ENCODE results near the gene USP36.

DNA sequence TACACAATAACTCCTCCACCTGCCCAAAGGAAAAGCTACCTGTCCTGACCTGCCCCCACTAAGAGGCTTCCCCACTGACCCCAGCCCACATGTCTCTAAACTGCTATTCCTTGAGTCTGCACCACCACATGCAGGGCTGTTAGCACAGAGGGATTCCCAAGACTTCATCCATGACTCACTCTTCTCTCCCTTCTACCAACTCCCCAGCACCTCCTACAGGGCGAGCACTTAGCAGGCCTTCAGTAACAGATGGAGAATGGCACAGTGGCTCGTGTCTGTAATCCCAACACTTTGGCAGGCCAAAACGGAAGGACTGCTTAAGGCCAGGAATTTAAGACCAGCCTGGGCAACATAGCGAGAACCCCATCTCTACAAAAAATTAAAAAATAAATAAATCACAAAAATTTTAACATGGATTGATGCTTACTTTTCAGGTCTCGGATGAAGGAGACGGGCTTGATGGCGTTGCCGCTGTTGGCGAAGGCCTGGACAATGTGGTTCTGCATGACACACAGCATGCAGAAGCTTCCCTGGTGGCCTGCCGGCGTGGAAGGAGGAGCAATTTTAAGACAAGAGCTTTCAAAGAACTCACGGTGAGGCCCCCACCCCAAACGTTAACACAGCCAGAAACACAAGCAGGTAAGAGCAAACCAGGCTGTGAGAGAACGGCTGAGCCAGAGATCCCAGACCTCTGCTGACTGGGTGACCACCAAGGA lies 12.0 kb downstream of the USP36 start:
- TF ChIP-seq CTCF (IDR thresholded peaks at IDR 0.05; ENCODE audit: low read depth, low read length, missing input control) (no peak), JUND (IDR thresholded peaks at IDR 0.05) (no peak), EGR1 (IDR thresholded peaks at IDR 0.05; ENCODE audit: low read depth in 2 of 2) (no peak), MAX (IDR thresholded peaks at IDR 0.05) (no peak), GABPA (IDR thresholded peaks at IDR 0.05 in 1 of 2, conservative IDR thresholded peaks at IDR 0.05 in 1 of 2) (no peak), ZBTB33 (IDR thresholded peaks at IDR 0.05) (no peak), RXRA (IDR thresholded peaks at IDR 0.05) (no peak)
- TF ChIP-seq, protein P1, sequence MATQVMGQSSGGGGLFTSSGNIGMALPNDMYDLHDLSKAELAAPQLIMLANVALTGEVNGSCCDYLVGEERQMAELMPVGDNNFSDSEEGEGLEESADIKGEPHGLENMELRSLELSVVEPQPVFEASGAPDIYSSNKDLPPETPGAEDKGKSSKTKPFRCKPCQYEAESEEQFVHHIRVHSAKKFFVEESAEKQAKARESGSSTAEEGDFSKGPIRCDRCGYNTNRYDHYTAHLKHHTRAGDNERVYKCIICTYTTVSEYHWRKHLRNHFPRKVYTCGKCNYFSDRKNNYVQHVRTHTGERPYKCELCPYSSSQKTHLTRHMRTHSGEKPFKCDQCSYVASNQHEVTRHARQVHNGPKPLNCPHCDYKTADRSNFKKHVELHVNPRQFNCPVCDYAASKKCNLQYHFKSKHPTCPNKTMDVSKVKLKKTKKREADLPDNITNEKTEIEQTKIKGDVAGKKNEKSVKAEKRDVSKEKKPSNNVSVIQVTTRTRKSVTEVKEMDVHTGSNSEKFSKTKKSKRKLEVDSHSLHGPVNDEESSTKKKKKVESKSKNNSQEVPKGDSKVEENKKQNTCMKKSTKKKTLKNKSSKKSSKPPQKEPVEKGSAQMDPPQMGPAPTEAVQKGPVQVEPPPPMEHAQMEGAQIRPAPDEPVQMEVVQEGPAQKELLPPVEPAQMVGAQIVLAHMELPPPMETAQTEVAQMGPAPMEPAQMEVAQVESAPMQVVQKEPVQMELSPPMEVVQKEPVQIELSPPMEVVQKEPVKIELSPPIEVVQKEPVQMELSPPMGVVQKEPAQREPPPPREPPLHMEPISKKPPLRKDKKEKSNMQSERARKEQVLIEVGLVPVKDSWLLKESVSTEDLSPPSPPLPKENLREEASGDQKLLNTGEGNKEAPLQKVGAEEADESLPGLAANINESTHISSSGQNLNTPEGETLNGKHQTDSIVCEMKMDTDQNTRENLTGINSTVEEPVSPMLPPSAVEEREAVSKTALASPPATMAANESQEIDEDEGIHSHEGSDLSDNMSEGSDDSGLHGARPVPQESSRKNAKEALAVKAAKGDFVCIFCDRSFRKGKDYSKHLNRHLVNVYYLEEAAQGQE (IDR thresholded peaks at IDR 0.05), result no peak
